Keratinocyte (primary cell): ENCODE results near the gene CLDN20. TPM values are rescaled to one million over a fixed set of nuclear protein-coding genes. Genes with fewer than 3 reads are reported as not detected.

Source experiments
- DNase-seq: peaks from one replicate; pipeline ENCODE4 v3.0.0-alpha.2; 2011; ENCODE audit warnings: low read depth, missing footprints, low spot score
- FAIRE-seq: peaks from 2 replicates; lab custom pipeline; 2011; peaks lifted over from hg19 to GRCh38; lab: Jason Lieb, UNC
- H2AFZ ChIP-seq: 2 replicates; pipeline ENCODE4 v1.6.0; 2012; ENCODE audit warnings: low read length, control low read depth, inconsistent platforms; ENCODE audit not compliant: control insufficient read depth
- H3K27ac ChIP-seq: 2 replicates; pipeline ENCODE4 v1.5.1; 2011; ENCODE audit warnings: low read length; ENCODE audit not compliant: control insufficient read depth, insufficient read depth
- H3K27me3 ChIP-seq: 3 replicates; pipeline ENCODE4 v1.6.0; 2011; ENCODE audit warnings: low read length; ENCODE audit not compliant: control insufficient read depth, insufficient read depth; ENCODE audit errors: extremely low read depth
- H3K36me3 ChIP-seq, 2 experiments: 2 replicates in 1 of 2; 3 replicates in 1 of 2; pipeline ENCODE4 v1.5.1; 2011; ENCODE audit warnings: low read length in 2 of 2, mild to moderate bottlenecking in 1 of 2; ENCODE audit not compliant: control insufficient read depth in 2 of 2, insufficient read depth in 2 of 2; ENCODE audit errors: extremely low read depth in 1 of 2
- H3K4me1 ChIP-seq: 3 replicates; pipeline ENCODE4 v1.5.1; 2011; ENCODE audit warnings: low read length; ENCODE audit not compliant: control insufficient read depth, insufficient read depth; ENCODE audit errors: extremely low read depth
- H3K4me2 ChIP-seq: 3 replicates; pipeline ENCODE4 v1.6.0; 2011; ENCODE audit warnings: low read depth, low read length; ENCODE audit not compliant: control insufficient read depth, insufficient read depth; ENCODE audit errors: extremely low read depth
- H3K4me3 ChIP-seq, 3 experiments: fragments of 200-600 bp in 1 of 3; sonication (generic) in 1 of 3; 2 replicates in 2 of 3; 3 replicates in 1 of 3; pipeline ENCODE4 v1.5.1; 2011 to 2016; ENCODE audit warnings: low read length in 3 of 3, mild to moderate bottlenecking in 3 of 3, control low read depth in 2 of 3, inconsistent platforms in 1 of 3, low read depth in 1 of 3, mixed read lengths in 1 of 3, mixed run types in 1 of 3, moderate library complexity in 1 of 3; ENCODE audit not compliant: control insufficient read depth in 2 of 3, insufficient read depth in 2 of 3; ENCODE audit errors: extremely low read depth in 1 of 3
- H3K79me2 ChIP-seq: 2 replicates; pipeline ENCODE4 v1.6.0; 2012; ENCODE audit warnings: low read length; ENCODE audit not compliant: control insufficient read depth, insufficient read depth
- H3K9ac ChIP-seq: 3 replicates; pipeline ENCODE4 v1.6.0; 2011; ENCODE audit warnings: low read length; ENCODE audit not compliant: control insufficient read depth, insufficient read depth; ENCODE audit errors: extremely low read depth
- H3K9me1 ChIP-seq: 3 replicates; pipeline ENCODE4 v1.6.0; 2011; ENCODE audit warnings: low read length; ENCODE audit not compliant: control insufficient read depth, insufficient read depth; ENCODE audit errors: extremely low read depth
- H3K9me3 ChIP-seq: 2 replicates; pipeline ENCODE4 v1.5.1; 2012; ENCODE audit warnings: low read depth, low read length; ENCODE audit not compliant: control insufficient read depth
- H4K20me1 ChIP-seq: 3 replicates; pipeline ENCODE4 v1.6.0; 2011; ENCODE audit warnings: low read length; ENCODE audit not compliant: control insufficient read depth, insufficient read depth; ENCODE audit errors: extremely low read depth
- EZH2 ChIP-seq: IDR thresholded peaks from one replicate; pipeline ENCODE4 v1.6.1; 2012; ENCODE audit warnings: inconsistent platforms, mild to moderate bottlenecking, low read length, moderate library complexity
- dilution Hi-C: fragments of 300-500 bp; cut with MboI; formaldehyde crosslinking; loops from one replicate; pipeline ENCODE4 v1.7.0; 2020; ENCODE audit warnings: low sequenced_read_pairs; ENCODE audit not compliant: extremely low pct_ligation_motif_present
- polyA plus RNA-seq, 5 experiments: library from polyadenylated mRNA; depleted of rRNA in 3 of 5; stranded (reverse) in 3 of 5; stranded (forward) in 1 of 5; unstranded in 1 of 5; fragments of >200 nt; gene quantifications; 1 replicate in 1 of 5; 2 replicates in 3 of 5; 3 replicates in 1 of 5; pipeline versions ENCODE4 v1.2.1 to v1.2.3, GENCODE V29; 2011 to 2012; ENCODE audit warnings: missing spikeins in 2 of 5, low read depth in 1 of 5, low replicate concordance in 1 of 5
- TF ChIP-seq, protein P1 (sequence below), 3 experiments: IDR thresholded peaks in 1 of 3; conservative IDR thresholded peaks in 1 of 3; optimal IDR thresholded peaks in 1 of 3; 2 replicates in 2 of 3; 3 replicates in 1 of 3; pipeline versions ENCODE3 to v1.5.1; 2011; ENCODE audit warnings: low read length in 3 of 3, mild to moderate bottlenecking in 3 of 3, moderate library complexity in 2 of 3, control low read depth in 1 of 3, inconsistent platforms in 1 of 3; ENCODE audit not compliant: insufficient read depth in 2 of 3; ENCODE audit errors: extremely low read depth in 1 of 3

CLDN20 gene
- polyA plus RNA-seq, 1 donor (not counting 4 experiments of a cell fraction or from before 2014, with no cell fraction given) = 0.09 TPM

DNA sequence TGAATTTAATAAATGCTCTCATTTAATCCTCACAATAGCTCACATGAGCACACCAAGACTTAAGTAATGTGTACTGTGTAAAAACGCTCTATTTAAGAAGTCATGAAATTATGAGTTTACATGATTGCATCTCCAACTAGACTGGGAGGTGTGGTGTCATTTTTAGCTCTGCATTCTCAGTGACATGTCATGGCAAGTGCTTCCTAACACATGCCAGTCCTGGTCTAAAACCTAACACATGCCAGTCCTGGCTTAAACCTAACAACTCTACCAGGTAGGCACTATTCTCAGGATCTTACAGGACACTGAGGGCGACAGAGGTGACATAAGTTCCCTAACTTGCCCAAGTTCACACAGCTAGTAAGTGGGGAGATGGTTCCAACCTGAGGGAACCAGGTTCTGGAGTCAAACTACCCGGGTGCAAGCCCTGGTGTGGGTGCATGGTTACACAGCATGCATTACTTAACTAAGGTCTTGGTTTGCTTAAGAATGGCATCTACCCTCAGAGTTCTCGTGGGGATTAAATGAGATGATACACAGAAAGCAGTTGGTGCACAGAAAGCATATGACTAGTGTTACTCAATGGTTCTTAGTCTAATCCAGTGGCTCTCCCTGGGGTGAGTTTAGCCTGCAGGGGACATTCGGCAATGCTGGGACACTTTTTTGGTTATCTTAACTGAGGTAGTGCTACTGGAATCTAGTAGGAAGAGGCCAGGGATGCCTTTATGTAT, 14.7 kb downstream of the CLDN20 start:
- Histone ChIP-seq H3K9ac (no peak overlapping the region), H3K9me1 (no peaks in the 10 kb centered on the region), H3K27ac (peak overlapping the region; percentile 19), H3K4me1 (peaks cover 51% of the 10 kb centered on the region), H3K4me3 (no peak overlapping the region), H4K20me1 (no peaks in the 10 kb centered on the region), H3K9me3 (no peaks in the 10 kb centered on the region), H3K36me3 (peaks cover 4 to 9% of the 10 kb centered on the region in 2 experiments), H3K27me3 (no peaks in the 10 kb centered on the region), H3K79me2 (peaks cover 10% of the 10 kb centered on the region), H3K4me2 (peak overlapping the region; percentile 52), H2AFZ (peak overlapping the region; percentile 7)
- no peak for TF ChIP-seq EZH2
- TF ChIP-seq, protein P1, sequence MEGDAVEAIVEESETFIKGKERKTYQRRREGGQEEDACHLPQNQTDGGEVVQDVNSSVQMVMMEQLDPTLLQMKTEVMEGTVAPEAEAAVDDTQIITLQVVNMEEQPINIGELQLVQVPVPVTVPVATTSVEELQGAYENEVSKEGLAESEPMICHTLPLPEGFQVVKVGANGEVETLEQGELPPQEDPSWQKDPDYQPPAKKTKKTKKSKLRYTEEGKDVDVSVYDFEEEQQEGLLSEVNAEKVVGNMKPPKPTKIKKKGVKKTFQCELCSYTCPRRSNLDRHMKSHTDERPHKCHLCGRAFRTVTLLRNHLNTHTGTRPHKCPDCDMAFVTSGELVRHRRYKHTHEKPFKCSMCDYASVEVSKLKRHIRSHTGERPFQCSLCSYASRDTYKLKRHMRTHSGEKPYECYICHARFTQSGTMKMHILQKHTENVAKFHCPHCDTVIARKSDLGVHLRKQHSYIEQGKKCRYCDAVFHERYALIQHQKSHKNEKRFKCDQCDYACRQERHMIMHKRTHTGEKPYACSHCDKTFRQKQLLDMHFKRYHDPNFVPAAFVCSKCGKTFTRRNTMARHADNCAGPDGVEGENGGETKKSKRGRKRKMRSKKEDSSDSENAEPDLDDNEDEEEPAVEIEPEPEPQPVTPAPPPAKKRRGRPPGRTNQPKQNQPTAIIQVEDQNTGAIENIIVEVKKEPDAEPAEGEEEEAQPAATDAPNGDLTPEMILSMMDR (optimal IDR thresholded peaks at IDR 0.05 in 1 of 3, IDR thresholded peaks at IDR 0.05 in 1 of 3, conservative IDR thresholded peaks at IDR 0.05 in 1 of 3; ENCODE audit: extremely low read depth in 1 of 3, insufficient read depth in 2 of 3, low read length in 3 of 3) = no peak
- FAIRE-seq = peak; percentile 94
- no peak for DNase-seq
- dilution Hi-C loops = no loop called here

GRCh38 chr6:155284775-155285174, 21.0 kb downstream of the CLDN20 start:
- Histone ChIP-seq H4K20me1 (no peaks in the 10 kb centered on the region), H3K79me2 (peaks cover 18% of the 10 kb centered on the region), H3K9me3 (no peaks in the 10 kb centered on the region), H2AFZ (no peak overlapping the region), H3K4me2 (no peak overlapping the region), H3K36me3 (peaks cover 9 to 14% of the 10 kb centered on the region in 2 experiments), H3K27ac (no peak overlapping the region), H3K9ac (no peak overlapping the region), H3K4me1 (no peaks in the 10 kb centered on the region), H3K4me3 (no peak overlapping the region), H3K27me3 (no peaks in the 10 kb centered on the region), H3K9me1 (no peaks in the 10 kb centered on the region)
- dilution Hi-C loops = no loop called here
- TF ChIP-seq, protein P1 (optimal IDR thresholded peaks at IDR 0.05 in 1 of 3, IDR thresholded peaks at IDR 0.05 in 1 of 3, conservative IDR thresholded peaks at IDR 0.05 in 1 of 3; ENCODE audit: extremely low read depth in 1 of 3, insufficient read depth in 2 of 3, low read length in 3 of 3) = no peak
- TF ChIP-seq EZH2 = no peak
- FAIRE-seq = no peak
- DNase-seq = no peak
